HG02870 (cell line): ENCODE data around the gene TPRN.

Experiments
- ATAC-seq: cut with Tn5 transposase; IDR thresholded peaks from one replicate; pipeline ENCODE4 v1.9.1; 2021; ENCODE audit warnings: mild to moderate bottlenecking, moderate library complexity; ENCODE audit not compliant: unreplicated experiment

The TPRN gene

DNA sequence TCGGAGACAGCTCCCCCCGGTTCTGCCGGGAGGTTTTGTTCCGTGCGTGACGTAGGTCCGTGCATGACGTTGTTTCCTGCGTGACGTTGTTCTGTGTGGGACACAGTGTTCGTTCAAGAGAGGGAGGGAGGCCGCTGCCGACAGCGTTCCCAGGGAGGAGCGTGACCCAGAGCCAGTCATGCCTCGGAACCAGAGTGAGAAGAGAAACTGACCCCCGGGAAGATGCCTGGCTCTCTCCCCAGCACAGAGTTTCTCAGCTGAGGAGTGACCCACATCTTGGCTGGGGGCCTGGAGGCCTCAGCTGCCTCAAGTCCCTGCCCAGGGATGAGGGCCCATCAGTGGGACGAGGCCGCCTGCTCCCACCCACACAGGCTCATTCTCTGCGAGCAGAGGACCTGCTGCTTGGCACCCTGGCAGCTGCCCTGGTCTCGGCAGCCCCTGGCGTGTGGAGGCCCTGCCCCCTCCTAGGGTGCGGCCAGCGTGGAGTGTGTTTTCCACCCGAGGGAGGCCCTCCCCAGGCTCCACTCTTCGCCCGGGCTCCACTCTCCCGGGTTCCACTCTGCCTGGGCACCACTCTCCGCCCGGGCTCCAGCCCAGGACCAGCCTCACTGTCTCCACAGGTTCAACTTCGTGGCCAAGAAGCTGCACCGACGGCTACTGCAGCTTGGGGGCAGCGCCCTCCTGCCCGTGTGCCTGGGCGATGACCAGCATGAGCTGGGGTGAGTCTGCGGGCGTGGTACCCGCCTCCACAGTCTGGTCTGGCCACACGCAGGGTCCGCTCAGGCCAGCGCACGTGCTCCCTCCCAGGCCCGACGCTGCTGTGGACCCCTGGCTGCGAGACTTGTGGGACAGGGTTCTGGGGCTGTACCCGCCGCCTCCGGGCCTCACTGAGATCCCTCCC lies 12.9 kb upstream of the TPRN start:
- ATAC-seq, result no peak

DNA sequence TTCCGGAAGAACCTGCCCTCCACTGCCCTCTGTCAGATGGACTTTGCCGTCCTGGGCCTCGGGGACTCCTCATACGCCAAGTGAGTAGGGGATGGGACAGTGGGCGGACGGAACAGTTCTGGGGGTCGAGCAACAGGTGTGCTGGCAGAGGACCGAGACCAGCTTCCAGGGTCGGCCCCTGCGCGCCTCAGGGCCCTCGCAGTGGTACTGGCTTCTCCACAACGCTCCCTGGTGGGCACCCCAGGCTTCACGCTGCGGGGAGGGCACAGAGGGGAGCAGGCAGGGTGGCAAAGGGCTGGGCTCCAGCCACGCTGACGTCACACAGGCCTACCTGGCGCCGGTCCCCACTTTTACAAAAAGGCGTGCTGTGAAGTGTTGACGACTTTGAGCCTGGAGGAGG lies 12.0 kb upstream of the TPRN start:
- no peak for ATAC-seq

DNA sequence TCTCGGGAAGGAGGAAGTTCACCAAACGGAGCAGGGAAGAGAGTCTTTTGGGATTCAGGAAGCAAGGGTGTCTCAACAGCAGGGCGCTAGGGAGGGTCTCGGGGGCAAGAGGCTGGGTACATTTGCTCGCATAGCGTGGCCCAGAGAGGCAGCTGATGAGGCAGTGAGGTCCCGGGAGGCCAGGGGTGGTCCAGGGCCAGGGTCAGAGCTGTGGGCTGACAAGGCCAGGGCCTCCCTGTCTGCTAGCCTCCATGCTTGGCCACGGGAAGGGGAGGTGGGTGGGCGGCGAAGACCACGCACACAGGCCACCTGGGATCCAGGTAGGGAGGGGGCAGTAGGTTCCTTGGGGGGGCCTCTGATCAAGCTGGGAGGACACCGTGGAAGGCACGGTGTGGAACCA lies 11.0 kb upstream of the TPRN start:
- no peak for ATAC-seq

DNA sequence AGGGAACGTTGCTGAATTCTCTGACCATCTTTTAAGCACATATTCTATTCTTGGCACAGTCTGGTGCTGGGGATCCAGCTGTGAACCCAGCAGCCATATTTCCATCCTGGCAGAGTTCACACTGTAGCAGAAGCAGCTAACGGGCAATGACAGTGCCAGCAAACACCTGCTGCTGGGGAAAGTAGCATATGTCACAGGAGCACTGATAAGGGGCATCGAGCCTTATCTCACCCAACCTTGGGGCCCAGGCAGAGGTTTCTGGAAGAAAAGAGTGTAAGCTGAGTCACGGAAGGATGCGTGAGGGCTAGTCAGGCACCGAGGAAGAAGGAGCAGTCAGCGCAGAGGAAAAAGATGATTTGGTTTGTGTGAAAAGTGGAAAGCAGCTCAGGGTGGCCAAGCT lies 6.1 kb upstream of the TPRN start:
- no peak for ATAC-seq

- ATAC-seq, result no peak
Observed at GRCh38 chr9:137205126-137206069, 4.9 kb upstream of the TPRN start, which contains the start of the genes NDOR1 and TMEM203. NDOR1 (plus strand) TSS chr9:137205700; CDS start chr9:137205778, 78 bp downstream. TMEM203 (minus strand) TSS chr9:137205648; CDS start chr9:137205414, 234 bp downstream.

DNA sequence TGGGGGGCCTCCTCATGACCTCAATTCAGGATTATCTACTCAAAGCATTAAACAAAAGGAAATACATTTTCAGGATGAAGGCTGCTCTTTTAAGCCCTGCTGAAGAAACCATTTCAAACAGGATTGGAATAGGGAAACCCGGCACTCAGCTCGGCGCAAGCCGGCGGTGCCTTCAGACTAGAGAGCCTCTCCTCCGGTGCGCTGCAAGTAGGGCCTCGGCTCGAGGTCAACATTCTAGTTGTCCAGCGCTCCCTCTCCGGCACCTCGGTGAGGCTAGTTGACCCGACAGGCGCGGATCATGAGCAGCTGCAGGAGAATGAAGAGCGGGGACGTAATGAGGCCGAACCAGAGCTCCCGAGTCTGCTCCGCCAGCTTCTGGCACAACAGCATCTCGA lies 4.2 kb upstream of the TPRN start:
- no peak for ATAC-seq

GRCh38 chr9:137202966-137203365 lies 2.4 kb upstream of the TPRN start:
- no peak for ATAC-seq

GRCh38 chr9:137201205-137201868 lies 796 bp upstream of the TPRN start:
- ATAC-seq, result no peak

- ATAC-seq, result no peak
Observed at GRCh38 chr9:137199411-137200121, 975 bp downstream of the TPRN start.

DNA sequence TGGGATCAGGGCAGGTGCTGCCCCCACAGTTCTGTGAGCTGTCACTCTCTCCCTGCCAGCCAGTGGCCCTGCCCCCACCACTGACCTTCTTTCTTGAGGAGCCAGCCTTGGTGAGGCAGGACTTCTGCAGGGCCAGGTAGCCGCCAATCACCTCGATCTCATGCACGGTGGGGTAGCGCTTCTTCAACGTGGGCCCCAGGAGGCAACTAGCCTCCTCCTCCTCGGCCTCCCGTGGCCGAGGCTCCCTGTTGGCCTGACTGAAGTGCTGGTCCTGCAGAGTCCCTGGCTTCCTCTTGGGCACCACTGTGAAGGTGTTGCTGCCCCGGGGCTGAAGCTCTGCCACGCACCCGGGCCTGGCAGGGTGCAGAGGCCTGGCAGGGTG lies 1.6 kb downstream of the TPRN start:
- ATAC-seq, result no peak

DNA sequence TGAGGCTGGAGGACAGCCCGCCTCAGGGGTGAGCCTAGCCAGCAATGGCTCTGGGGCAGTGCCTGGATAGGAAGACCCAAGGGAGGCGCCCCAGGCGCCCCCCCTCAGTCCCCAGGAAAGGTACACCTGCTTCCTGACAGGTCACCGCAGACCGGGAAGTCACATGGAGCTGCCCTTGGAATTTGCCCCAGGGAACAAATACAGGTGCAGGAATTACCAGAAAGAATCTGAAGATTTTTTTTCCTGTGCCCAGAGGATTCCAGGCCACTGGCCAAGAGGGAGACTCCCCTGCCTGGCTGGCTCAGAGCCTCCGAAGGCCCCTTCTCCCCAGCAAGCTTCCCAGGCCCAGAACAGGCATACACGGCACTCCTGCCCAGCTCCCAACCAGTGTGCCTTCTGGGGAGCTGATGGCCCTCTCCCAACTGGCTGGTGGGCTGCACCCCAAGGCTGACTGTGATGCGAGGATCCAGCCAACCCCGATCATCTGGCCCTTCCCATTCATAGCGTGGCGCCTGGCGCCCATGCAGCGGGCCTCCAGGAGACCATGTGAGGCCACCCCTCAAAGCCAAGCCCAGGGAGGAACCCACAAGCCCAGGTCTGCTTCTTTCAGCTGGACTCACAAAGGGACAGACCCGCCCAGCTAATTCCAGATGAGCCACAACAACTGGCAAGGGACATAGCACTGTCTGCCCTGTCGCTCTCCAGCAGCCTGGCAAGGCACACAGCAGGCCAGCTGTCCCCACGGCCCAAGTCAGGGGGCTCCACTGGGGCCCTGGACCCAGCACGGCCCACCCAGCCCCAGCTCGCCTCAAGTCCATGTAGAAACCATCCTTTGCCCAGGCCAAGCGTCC lies 2.3 kb downstream of the TPRN start:
- no peak for ATAC-seq

DNA sequence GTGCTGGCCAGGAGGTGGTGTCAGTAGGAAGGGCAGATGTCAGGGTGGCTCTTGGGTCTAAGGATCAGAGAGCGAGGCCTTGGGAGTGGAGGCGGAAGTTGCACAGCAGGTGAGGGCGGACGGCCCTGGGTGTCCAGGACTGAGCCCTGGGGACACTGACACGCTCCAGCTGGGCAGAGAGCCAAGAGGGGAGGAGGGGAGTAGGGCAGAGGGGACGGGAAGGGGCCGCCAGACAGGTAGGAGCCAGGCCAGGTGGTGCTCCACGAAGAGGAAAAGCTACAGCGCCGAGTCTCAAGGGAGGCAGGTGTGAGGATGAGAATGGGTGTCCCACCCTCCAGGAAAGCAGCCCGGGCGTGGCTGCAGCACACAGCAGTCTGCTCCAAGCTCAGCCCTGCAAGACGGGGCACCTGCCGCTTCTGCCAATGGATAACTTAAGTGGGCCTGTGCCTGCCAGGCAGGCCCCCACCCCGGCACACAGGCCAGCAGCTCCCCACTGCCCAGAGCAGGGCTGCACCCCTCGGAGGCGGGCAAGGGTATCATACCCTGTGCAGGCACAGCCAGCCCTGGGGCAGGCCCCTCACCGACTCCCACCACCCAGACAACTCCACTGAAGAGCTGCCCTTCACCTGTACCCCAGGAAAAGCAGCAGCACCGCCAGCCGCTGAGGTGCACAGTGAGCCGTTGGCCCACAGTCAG lies 4.9 kb downstream of the TPRN start:
- no peak for ATAC-seq

DNA sequence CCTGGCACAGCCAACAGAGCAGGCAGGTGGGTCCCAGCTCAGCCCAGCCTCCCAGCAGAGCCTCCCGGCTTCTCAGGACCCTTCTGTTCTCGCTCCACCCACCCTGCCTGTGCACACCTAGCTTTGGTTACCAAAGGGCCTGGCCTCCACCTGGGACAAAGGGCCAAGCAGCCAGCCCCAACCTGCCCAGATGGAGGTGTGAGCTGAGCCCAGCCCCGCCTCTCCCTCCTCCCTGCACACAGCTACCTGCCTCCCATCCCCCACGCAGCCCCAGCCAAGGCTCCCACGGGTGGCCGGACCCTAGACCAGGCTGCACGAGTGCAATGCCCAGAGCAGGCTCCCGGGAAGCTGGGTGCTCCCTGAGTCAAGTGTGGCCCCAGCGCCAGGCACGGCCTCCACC lies 5.6 kb downstream of the TPRN start:
- no peak for ATAC-seq

GRCh38 chr9:137194388-137194787 lies 6.2 kb downstream of the TPRN start:
- ATAC-seq, result no peak

- ATAC-seq, result no peak
Observed at GRCh38 chr9:137193771-137194170, 6.8 kb downstream of the TPRN start.

- no peak for ATAC-seq
Observed at GRCh38 chr9:137192859-137193258, 7.7 kb downstream of the TPRN start.

- ATAC-seq, result no peak
Observed at GRCh38 chr9:137192448-137192780, 8.1 kb downstream of the TPRN start.

GRCh38 chr9:137191691-137192447 lies 8.7 kb downstream of the TPRN start:
- ATAC-seq, result no peak
